GM18517 (cell line): Measurements from ENCODE around the gene TMEM106C.
A peak's percentile ranks its signal among the peaks of the same experiment; 100 is the strongest.

Experiments used
- ATAC-seq: cut with Tn5 transposase; IDR thresholded peaks from one replicate; pipeline ENCODE4 v1.9.1; 2021; ENCODE audit warnings: mild to moderate bottlenecking, moderate library complexity; ENCODE audit not compliant: unreplicated experiment

Gene TMEM106C

GRCh38 chr12:47978598-47978873 lies 15.1 kb downstream of the TMEM106C start:
- no peak for ATAC-seq

GRCh38 chr12:47979166-47979565 lies 15.8 kb downstream of the TMEM106C start:
- no peak for ATAC-seq

GRCh38 chr12:47979686-47980085 lies 16.3 kb downstream of the TMEM106C start:
- no peak for ATAC-seq

- ATAC-seq, result no peak
Measured at GRCh38 chr12:47980197-47980596, 16.8 kb downstream of the TMEM106C start.

GRCh38 chr12:47980779-47981495 lies 17.5 kb downstream of the TMEM106C start:
- no peak for ATAC-seq

GRCh38 chr12:47981496-47982260 lies 18.3 kb downstream of the TMEM106C start:
- ATAC-seq, result no peak

- ATAC-seq, result no peak
Measured at GRCh38 chr12:47982311-47982710, 18.9 kb downstream of the TMEM106C start.

- no peak for ATAC-seq
Measured at GRCh38 chr12:47982770-47983169, 19.4 kb downstream of the TMEM106C start.

GRCh38 chr12:47983541-47984115 lies 20.2 kb downstream of the TMEM106C start:
- ATAC-seq, result no peak

GRCh38 chr12:47984331-47984801 lies 21.0 kb downstream of the TMEM106C start:
- no peak for ATAC-seq

- no peak for ATAC-seq
Measured at GRCh38 chr12:47985596-47986290, 22.3 kb downstream of the TMEM106C start.

- ATAC-seq, result no peak
Measured at GRCh38 chr12:47986291-47986660, 22.9 kb downstream of the TMEM106C start.

GRCh38 chr12:47986832-47987231 lies 23.4 kb downstream of the TMEM106C start:
- no peak for ATAC-seq

GRCh38 chr12:47987411-47988072 lies 24.1 kb downstream of the TMEM106C start:
- ATAC-seq, result no peak

GRCh38 chr12:47988073-47989022 lies 25.0 kb downstream of the TMEM106C start:
- no peak for ATAC-seq

- no peak for ATAC-seq
Measured at GRCh38 chr12:47989023-47989417, 25.6 kb downstream of the TMEM106C start.

GRCh38 chr12:47989666-47990065 lies 26.3 kb downstream of the TMEM106C start:
- no peak for ATAC-seq

- peak; percentile 98 for ATAC-seq
Measured at GRCh38 chr12:47990351-47991105, 27.1 kb downstream of the TMEM106C start.
